ENCODE measurements around the gene MCM3AP.

Gene MCM3AP

DNA sequence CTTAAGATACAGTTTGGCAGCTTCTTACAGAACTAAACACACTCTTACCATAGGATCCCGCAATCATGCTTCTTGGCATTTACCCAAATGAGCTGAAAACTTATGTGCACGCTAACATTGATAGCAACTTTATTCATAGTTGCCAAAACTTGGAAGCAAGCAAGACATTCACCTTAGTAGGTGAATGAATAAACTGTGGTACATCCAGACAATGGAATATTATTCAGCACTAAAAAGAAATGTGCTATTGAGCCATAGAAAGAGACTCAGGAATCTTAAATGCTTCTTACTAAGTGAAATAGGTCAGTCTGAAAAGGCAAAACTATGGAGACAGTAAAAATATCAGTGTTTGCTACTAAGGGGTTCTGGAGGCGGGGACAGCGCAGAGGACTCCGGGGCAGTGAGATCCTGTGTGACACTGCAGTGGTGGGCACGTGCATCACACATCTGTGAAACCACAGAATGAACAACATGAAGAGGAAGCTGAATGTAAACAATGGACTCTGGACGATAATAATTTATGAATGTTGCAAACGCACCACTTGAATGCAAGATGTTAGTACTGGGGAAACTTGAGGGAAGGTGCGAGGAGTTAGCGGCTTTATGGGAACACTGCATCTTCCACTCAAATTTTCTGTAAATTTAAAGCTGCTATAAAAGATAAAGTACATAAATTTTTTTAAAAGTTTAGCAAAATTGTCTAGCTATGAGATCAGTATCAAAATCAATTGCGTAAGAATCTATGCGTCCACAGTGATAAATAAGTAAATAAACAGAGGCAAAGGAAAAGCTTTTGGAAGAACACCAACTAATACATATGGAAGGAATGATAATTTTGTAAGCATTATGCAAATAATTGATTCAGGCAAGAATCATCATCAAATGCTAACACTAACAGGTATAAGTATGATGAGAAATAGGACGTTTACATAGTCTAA is 85.7 kb downstream of the MCM3AP start:
- no peak for DNase-seq

DNA sequence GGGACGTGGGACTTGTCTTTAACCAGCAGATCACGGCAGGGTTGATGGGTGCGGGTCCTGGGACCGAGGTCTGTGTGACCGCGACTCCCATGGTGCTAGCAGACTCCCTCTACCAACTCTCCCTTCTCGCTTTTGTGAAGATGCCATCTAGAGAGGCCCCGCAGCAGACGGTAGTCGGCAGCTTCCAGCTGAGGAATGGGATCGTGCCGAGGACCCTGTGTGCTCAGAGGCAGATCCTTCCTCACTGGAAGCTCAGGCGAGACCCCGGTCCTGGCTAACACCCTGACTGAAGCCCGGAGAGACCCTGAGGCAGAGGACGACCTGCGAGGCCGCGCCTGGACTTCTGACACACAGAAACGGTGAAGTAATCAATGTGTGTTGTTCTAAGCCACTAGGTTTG is 88.7 kb downstream of the MCM3AP start:
- DNase-seq: no peak

DNA sequence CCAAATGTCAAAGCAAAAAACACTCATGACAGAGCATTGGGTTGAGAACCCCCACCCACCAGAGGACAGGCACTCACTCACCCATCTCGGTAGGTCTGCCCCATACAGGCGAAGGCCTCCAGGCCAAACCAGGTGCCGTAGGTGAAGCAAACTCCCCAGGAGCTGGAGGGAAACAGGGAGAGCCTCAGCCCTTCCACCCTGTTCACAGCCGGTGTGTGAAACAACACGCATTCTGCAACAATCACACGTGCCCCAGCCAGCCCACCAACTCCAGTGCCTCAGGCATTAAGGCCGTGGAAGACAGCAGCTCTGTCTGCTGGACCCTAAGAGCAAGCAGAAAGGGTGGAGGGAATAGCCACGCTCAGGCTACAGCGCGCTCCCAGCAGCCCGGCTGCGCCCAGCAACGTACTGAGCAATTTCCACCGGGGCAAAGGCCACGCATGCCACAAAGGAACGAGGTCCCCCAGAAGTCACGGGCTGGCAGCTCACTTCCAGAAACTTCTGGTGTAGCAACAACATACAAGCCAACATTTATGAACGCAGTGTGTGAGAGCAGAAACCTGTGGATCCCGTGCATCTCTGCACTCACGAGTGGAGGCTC is 89.7 kb downstream of the MCM3AP start:
- no peak for DNase-seq

DNA sequence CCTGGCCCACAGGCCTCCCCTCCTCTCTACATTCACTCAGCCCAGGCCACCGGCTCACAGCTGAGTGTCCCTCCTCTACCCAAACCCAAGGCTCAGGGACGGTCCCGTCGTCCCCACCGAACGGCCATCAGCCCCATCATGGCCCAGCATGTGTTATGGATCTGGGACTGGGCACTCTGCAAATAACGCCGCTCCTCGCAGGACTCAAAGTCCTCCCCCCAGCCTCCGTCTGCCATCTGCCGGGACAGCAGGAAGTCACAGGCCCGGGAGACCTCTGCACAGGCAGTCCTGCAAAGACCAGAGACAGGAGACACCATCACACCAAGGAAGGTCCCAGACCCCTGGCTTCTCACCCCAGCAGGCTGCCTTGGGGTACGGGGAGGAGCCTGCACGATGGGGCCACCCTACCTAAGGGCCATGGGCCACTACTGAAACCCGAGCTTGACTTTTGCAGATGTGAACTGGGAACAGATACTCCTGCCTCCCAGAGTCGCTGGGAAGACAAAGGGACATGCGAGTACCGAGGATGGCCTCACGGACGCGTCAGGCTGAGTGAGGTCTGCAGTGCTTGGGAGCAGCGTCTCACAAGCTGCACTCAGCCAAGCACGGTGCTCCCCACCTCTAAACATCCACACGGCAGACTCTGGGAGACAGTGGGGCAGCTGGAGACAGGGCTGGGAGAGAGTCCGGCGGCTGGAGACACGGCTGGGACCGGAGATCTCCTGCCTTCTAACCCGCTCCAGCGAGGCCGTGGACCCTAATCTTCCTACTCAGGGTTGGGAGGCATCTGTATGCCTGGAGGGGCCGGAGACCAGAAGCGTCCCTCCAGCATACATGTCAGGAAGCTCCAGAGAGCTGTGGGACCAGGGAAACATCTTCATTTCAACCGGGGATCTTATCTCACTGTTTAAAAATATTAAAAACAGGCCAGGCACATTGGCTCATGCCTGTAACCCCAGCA is 90.8 kb downstream of the MCM3AP start:
- no peak for DNase-seq

GRCh38 chr21:46193829-46194373 is 91.5 kb downstream of the MCM3AP start:
- no peak for DNase-seq

GRCh38 chr21:46191686-46192575 is 93.5 kb downstream of the MCM3AP start:
- no peak for DNase-seq

DNA sequence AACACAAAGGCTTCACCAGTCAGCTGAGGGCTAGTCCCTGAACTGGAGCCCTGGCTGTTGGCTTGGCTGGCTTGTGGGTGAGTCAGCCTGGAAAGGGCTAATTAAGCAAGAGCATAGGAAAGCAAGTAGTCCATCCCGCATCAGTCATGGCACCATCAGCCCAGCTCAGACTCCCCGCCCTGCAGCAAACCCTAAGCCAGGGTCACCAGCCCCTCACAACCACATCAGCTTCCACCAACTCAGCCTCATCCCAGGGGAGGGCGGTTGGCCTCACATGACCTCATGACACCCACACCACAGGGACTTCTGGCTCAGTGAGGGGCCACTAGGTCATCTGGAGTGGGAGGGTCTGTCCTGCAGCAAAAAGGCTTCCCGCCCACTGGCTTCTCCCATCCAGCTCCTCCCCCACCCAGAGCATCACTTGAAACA is 94.1 kb downstream of the MCM3AP start:
- DNase-seq: no peak

- no peak for DNase-seq
Measured at GRCh38 chr21:46190491-46191131, 94.8 kb downstream of the MCM3AP start.

DNA sequence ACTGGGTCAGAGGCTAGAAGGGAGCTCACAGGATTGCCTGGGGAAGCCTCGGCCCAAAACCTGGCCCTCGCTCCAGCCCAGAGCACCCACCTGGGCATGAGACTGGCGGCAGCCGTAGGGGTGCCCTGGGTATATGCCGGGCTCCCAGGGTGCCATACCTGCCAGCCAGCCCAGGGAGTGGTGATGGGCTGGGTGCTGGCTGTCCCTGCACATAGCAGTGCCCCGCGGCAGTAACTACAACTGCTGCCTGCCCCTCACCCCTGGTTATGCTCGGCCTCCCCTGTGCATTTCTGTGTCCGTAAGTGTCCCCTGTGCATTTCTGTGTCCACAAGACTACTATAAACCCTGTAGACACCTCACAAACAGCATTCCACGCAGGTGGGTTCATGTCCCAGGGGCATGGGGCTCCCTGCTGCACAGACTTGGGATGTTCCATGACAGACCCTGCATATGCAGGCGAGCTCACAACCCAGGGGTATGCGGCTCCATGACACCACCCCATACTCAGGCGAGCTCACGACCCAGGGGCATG is 95.4 kb downstream of the MCM3AP start:
- no peak for DNase-seq

GRCh38 chr21:46189213-46189958 is 96.0 kb downstream of the MCM3AP start:
- DNase-seq: no peak

DNA sequence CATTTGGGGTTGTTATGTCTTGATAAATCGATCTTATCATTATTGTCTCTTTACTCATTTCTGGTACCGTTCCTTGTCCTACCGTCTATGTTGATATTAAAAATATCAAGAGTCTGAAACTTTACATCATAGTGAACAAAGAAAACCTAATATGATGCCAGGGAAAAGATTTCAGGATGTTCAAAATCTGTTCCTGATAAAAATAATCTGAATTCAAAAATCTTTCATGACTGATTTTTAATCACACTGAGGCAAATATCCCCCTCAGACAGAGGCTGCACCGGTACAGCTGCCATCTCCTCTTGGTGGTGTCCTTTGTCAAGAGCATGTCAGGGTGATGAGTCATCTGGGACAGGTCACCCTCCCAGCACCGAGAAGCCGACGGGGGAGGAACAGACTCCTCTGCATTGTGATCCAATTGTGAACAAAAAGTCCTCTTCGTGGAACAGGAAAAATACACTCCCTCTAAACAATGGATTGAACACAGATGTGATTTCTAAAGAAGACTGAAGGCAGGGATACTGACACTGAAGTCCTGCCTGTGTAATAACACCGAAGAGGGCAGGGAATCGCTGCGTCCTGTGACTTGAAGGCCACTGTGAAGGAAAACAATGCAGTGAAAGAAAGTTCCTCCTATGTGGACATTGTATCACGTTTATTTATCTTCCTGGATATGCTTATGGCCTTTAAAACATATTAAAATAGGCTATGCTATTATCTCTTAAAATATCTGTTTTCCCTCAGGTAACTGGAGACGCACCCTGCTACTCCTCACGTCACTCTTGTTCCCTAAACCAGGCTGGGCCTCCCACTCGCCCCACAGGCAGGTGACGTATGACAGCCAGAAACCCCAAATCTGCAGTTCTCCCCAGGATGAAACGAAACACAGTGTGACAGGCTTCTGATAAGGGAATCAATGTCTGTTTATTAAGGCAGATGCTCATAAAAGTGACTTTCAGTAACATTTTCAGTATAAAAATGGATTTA is 96.9 kb downstream of the MCM3AP start:
- DNase-seq: no peak

GRCh38 chr21:46187814-46188213 is 97.6 kb downstream of the MCM3AP start:
- DNase-seq: no peak

DNA sequence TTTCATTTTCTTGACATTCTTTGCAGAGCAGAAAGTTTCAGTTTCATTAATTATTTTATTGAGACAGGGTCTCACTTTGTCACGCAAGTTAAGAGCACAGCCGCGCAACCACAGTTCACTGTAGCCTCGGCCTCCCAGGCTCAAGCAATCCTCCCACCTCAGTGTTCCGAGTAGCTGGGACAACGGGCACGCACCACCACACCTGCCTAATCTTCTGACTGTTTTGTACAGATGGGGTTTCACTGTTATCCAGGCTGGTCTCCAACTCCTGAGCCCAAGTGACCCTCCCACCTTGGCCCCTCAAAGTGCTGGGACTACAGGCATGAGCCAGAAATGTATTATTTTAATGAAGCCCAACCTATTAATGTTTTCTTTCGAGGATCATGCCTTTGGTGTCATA is 98.2 kb downstream of the MCM3AP start:
- no peak for DNase-seq

DNA sequence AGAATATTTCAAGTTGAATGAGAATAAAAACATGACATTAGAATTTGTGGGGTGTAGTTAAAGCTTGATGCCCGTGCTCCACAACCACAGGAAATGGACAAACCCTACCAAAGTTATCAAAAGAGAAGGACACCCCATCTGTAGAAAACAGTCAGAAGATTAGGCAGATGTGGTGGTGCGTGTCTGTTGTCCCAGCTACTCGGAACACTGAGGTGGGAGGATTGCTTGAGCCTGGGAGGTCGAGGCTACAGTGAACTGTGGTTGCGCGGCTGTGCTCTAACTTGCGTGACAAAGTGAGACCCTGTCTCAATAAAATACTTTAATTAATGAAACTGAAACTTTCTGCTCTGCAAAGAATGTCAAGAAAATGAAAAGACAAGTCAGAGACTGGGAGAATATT is 99.7 kb downstream of the MCM3AP start:
- no peak for DNase-seq
